SH-SY5Y (cell line): Measurements from ENCODE around the gene ZNF334.

Source experiments
- GATA2 ChIP-seq: IDR thresholded peaks from 2 replicates; pipeline ENCODE4 v1.6.1; 2011; ENCODE audit warnings: mild to moderate bottlenecking, low read depth, low read length
- GATA3 ChIP-seq: IDR thresholded peaks from 2 replicates; pipeline ENCODE4 v1.6.1; 2011; ENCODE audit warnings: low read depth, mild to moderate bottlenecking, low read length, moderate library complexity

DNA sequence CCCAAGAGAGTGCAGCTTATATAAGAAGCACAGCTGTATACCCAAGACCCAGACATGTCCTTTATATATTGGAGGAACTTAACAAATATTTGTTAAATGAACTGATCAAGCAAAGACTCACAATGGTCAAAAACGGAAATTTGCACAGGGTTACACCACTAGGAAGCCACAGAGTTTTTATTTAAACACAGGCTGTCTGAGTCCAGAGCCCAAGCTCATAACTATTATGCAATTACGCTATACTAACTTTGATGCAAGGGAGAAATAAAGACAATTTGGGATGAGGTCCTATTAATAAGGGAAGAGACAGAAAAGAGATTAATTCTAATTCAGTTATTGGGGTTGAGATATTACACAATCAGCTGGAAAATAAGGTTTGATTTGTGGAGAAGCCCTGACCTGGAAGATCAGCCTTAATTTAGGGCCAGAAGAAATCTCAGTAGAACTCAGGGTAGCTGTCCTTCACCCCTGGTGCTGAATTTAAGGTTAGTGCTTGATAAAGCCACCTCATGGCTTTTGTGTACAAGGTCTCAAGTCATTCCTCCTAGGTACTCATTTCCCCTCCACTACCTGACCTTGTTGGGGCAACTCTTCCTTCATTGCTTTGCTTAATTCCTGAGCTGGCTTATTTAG lies 10.5 kb upstream of the ZNF334 start:
- TF ChIP-seq GATA2 (no peak), GATA3 (no peak)
